Type B pancreatic cell (in vitro differentiated cells): ENCODE data around the gene MPO. TPM values are rescaled to one million over a fixed set of nuclear protein-coding genes. Genes with fewer than 3 reads are reported as not detected.

Experiments used
- DNase-seq: peaks from one replicate; pipeline ENCODE4 v3.0.0; 2021; ENCODE audit warnings: mixed read lengths; ENCODE audit not compliant: unreplicated experiment; ENCODE audit errors: extremely low spot score
- H3K27ac Mint-ChIP-seq: 2 replicates; pipeline ENCODE4 v1.8.0; 2021; ENCODE audit warnings: mild to moderate bottlenecking, mixed read lengths
- H3K27me3 Mint-ChIP-seq: 2 replicates; pipeline ENCODE4 v1.8.0; 2021; ENCODE audit warnings: mixed read lengths
- H3K36me3 Mint-ChIP-seq: 2 replicates; pipeline ENCODE4 v1.8.0; 2021; ENCODE audit warnings: mixed read lengths
- H3K4me1 Mint-ChIP-seq: one replicate; pipeline ENCODE4 v1.8.0; 2021; ENCODE audit warnings: mixed read lengths; ENCODE audit not compliant: unreplicated experiment
- H3K4me3 Mint-ChIP-seq: 2 replicates; pipeline ENCODE4 v1.8.0; 2021; ENCODE audit warnings: mild to moderate bottlenecking, mixed read lengths
- H3K9me3 Mint-ChIP-seq: 2 replicates; pipeline ENCODE4 v1.8.0; 2021; ENCODE audit warnings: mixed read lengths
- CTCF ChIP-seq: fragments of 200-600 bp; sonication (generic); conservative IDR thresholded peaks from 2 replicates; pipeline ENCODE4 v1.5.0; 2021; ENCODE audit warnings: antibody characterized with exemption, mild to moderate bottlenecking
- total RNA-seq: library from RNA; stranded (reverse); gene quantifications from 2 replicates; pipeline ENCODE4 v1.2.1, GENCODE V29; 2021; ENCODE audit warnings: low replicate concordance

The MPO gene
- total RNA-seq, 1 donor from 2014 or later, result not detected

DNA sequence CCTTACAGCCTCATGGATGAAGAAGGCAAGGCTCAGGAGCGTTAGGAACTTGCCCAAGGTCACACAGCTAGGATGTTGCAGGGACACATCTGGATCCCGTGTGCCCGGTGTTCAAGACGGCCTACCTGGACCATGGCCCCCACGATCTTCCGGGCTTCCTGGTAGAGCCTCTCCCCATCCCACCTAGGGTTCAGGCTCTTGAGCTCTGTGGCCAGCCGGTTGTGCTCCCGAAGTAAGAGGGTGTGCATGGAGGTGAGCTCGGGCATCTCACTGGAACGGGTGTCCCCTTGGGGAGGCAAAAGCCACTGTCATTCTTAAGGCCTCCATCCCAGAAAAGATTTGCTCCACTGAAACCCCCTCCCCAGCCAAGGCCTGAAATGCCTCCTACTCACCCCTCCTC lies 5.3 kb downstream of the MPO start:
- no peak overlapping the region for H3K4me3 Mint-ChIP-seq
- no peaks in the 10 kb centered on the region for H3K36me3 Mint-ChIP-seq

DNA sequence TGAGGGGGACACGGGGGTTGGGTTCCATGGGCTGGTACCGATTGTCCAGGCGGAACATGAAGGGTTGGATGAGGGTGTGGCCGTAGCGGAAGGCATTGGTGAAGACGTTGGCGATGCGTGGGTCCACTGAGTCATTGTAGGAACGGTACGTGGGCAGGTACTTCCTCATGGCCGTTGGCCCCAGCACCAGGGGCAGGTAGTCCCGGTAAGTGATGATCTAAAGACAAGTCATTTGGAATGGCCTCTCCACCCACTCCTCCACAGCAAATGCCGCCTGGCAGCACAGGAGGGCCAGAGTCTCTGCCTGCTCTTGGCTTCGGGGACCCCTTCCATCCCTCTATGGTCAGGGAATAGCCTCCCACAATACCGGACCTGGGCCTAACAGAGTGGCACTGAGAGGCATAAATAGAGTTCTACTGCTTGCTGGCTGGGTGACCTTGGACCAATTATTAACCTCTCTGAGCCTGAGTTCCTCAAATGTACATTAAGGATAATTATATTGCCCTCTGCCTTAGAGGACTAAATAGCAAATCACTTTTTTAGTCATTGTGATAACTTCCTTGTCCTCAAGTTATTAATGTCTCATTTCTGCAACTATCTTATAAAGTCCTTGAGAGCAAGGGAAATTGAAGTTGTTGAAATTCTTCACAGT lies 7.2 kb downstream of the MPO start:
- Mint-ChIP-seq H3K4me1 (no peaks in the 10 kb centered on the region), H3K4me3 (no peak overlapping the region), H3K36me3 (no peaks in the 10 kb centered on the region), H3K27me3 (peaks cover 33% of the 10 kb centered on the region), H3K9me3 (no peaks in the 10 kb centered on the region), H3K27ac (no peak overlapping the region)
- TF ChIP-seq CTCF, result no peak
- no peak for DNase-seq

More for the DNA sequence above, 5.3 kb downstream of the MPO start:
- Mint-ChIP-seq H3K9me3 (no peaks in the 10 kb centered on the region), H3K27ac (no peak overlapping the region), H3K27me3 (peaks cover 28% of the 10 kb centered on the region), H3K4me1 (no peaks in the 10 kb centered on the region)
- no peak for DNase-seq
- TF ChIP-seq CTCF, result no peak

- H3K4me1 Mint-ChIP-seq, result no peaks in the 10 kb centered on the region
- no peaks in the 10 kb centered on the region for H3K36me3 Mint-ChIP-seq
- TF ChIP-seq CTCF, result no peak
- H3K27me3 Mint-ChIP-seq, result peaks cover 37% of the 10 kb centered on the region
- no peak overlapping the region for H3K4me3 Mint-ChIP-seq
- no peaks in the 10 kb centered on the region for H3K9me3 Mint-ChIP-seq
- no peak overlapping the region for H3K27ac Mint-ChIP-seq
- DNase-seq, result no peak
These were observed 8.1 kb downstream of the MPO start for GRCh38 chr17:58272367-58273280.

DNA sequence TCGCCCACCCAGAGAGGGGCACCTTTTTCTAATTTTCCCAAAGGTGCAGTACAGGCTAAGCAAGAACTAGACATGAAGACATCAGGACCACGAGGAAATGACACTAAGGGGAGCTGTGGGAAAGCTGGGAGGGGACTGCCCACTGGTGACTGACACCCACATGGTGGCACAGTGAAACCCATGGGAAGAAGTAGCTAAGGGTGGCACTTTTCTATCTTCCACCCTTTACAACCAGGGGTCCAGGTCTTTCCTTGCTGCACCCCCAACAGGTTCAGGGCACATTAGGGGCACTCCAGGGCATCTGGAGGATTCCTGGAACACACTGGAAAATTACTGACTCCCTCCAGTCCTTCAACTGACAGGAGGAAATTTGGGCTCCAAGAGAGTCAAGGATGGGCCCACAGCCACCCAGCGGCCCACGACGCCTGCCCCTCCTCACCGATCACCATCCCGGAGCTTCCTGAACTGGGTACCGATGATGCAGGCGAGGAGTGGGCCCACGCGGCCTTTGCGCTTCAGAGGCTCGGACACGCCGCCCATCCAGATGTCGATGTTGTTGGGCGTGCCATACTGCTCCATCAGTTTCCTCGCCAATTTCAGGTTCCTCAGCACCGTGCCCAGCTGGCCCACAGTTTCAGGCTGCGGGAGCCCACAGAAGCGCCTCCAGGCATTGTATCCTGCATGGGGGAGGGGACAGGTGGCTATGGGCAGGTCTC lies 9.4 kb downstream of the MPO start:
- H3K27me3 Mint-ChIP-seq, result peaks cover 43% of the 10 kb centered on the region

More for the DNA sequence above, 9.4 kb downstream of the MPO start:
- Mint-ChIP-seq H3K36me3 (no peaks in the 10 kb centered on the region), H3K9me3 (no peaks in the 10 kb centered on the region), H3K4me3 (no peak overlapping the region), H3K4me1 (no peaks in the 10 kb centered on the region), H3K27ac (no peak overlapping the region)
- TF ChIP-seq CTCF, result no peak
- no peak for DNase-seq
